Smooth muscle cell (in vitro differentiated cells): ENCODE data around the gene VEGFC. TPM values are rescaled to one million over a fixed set of nuclear protein-coding genes. Genes with fewer than 3 reads are reported as not detected.

Experiments used
- DNase-seq: peaks from one replicate; lab custom pipeline; 2025; ENCODE audit not compliant: unreplicated experiment; lab: John Stamatoyannopoulos, UW
- H2AFZ ChIP-seq: fragments of 200-600 bp; sonication (generic); 2 replicates; pipeline ENCODE4 v1.6.0; 2016; ENCODE audit warnings: antibody characterized with exemption, low read depth, mild to moderate bottlenecking
- H3F3A ChIP-seq: fragments of 200-600 bp; sonication (generic); 2 replicates; pipeline ENCODE4 v1.6.0; 2017; ENCODE audit warnings: antibody characterized with exemption, low read depth
- H3K27ac ChIP-seq: fragments of 200-600 bp; sonication (generic); 2 replicates; pipeline ENCODE4 v1.5.1; 2016; ENCODE audit warnings: low read depth, mild to moderate bottlenecking
- H3K27me3 ChIP-seq: fragments of 200-600 bp; sonication (generic); 2 replicates; pipeline ENCODE4 v1.6.1; 2016; ENCODE audit warnings: low read depth, mild to moderate bottlenecking
- H3K36me3 ChIP-seq: fragments of 200-600 bp; sonication (generic); 2 replicates; pipeline ENCODE4 v1.5.1; 2016; ENCODE audit warnings: low read depth
- H3K4me1 ChIP-seq: fragments of 200-600 bp; sonication (generic); 2 replicates; pipeline ENCODE4 v1.5.1; 2016; ENCODE audit warnings: low read depth
- H3K4me2 ChIP-seq: fragments of 200-600 bp; sonication (generic); 2 replicates; pipeline ENCODE4 v1.6.0; 2016; ENCODE audit warnings: mild to moderate bottlenecking
- H3K4me3 ChIP-seq: fragments of 200-600 bp; sonication (generic); 2 replicates; pipeline ENCODE4 v1.5.1; 2016; ENCODE audit warnings: mild to moderate bottlenecking
- H3K79me2 ChIP-seq: fragments of 200-600 bp; sonication (generic); 2 replicates; pipeline ENCODE4 v1.6.0; 2016; ENCODE audit warnings: low read depth, mild to moderate bottlenecking
- H3K9ac ChIP-seq: fragments of 200-600 bp; sonication (generic); 2 replicates; pipeline ENCODE4 v1.6.0; 2016; ENCODE audit warnings: low read depth
- H3K9me3 ChIP-seq: fragments of 200-600 bp; sonication (generic); replicated peaks from 2 replicates; pipeline ENCODE4 v1.5.1; 2016; ENCODE audit warnings: low read depth
- H4K20me1 ChIP-seq: fragments of 200-600 bp; sonication (generic); 2 replicates; pipeline ENCODE4 v1.6.0; 2016; ENCODE audit warnings: low read depth
- CTCF ChIP-seq: fragments of 200-600 bp; sonication (generic); IDR thresholded peaks from 2 replicates; pipeline ENCODE4 v1.5.1; 2017; ENCODE audit warnings: borderline replicate concordance, mild to moderate bottlenecking, antibody characterized with exemption; ENCODE audit not compliant: insufficient read depth, poor library complexity, severe bottlenecking
- WGBS: methylation state at CpG from one replicate; pipeline ENCODE4 v1.1.7; 2016; ENCODE audit warnings: low lambda C conversion rate; 5-methylcytosine and 5-hydroxymethylcytosine counted together
- polyA plus RNA-seq: library from polyadenylated mRNA; unstranded; fragments of >200 nt; fragmentation: Nextera tagmentation; extraction: Ambion mirVana; gene quantifications from 2 replicates; pipeline ENCODE4 v1.2.1, GENCODE V29; 2016
- total RNA-seq: library from RNA; depleted of rRNA; stranded (reverse); fragments of >200 nt; gene quantifications from 2 replicates; pipeline ENCODE4 v1.2.3, GENCODE V29; 2014

VEGFC gene
- total and polyA plus RNA-seq, 2 experiments from 2014 or later: 26.6 to 30.0 TPM

- Histone ChIP-seq H3K79me2 (peaks cover 80% of the 10 kb centered on the region), H2AFZ (no peak overlapping the region), H3F3A (peaks cover 6% of the 10 kb centered on the region), H3K27ac (no peak overlapping the region), H4K20me1 (peaks cover 91% of the 10 kb centered on the region), H3K36me3 (no peaks in the 10 kb centered on the region), H3K4me1 (no peaks in the 10 kb centered on the region), H3K27me3 (no peaks in the 10 kb centered on the region), H3K4me3 (no peak overlapping the region), H3K4me2 (no peak overlapping the region), H3K9ac (no peak overlapping the region), H3K9me3 (no peaks in the 10 kb centered on the region)
- no peak for TF ChIP-seq CTCF
- WGBS: 68% methylated on average over 2 of the region's 2 CpGs
- DNase-seq: no peak
Measured at GRCh38 chr4:176735300-176735699, 57.4 kb downstream of the VEGFC start.

GRCh38 chr4:176734461-176734860, 58.3 kb downstream of the VEGFC start:
- H3K4me3 ChIP-seq: no peak overlapping the region
- TF ChIP-seq CTCF: no peak
- 84% methylated on average over 4 of the region's 4 CpGs for WGBS
- H4K20me1 ChIP-seq: peaks cover 96% of the 10 kb centered on the region
- H3K79me2 ChIP-seq: peaks cover 81% of the 10 kb centered on the region
- no peaks in the 10 kb centered on the region for H3K9me3 ChIP-seq
- H3K36me3 ChIP-seq: no peaks in the 10 kb centered on the region
- no peak overlapping the region for H3K4me2 ChIP-seq
- peaks cover 8% of the 10 kb centered on the region for H3K4me1 ChIP-seq
- H3F3A ChIP-seq: peaks cover 6% of the 10 kb centered on the region
- no peak for DNase-seq
- H3K27ac ChIP-seq: no peak overlapping the region
- H3K9ac ChIP-seq: no peak overlapping the region
- H2AFZ ChIP-seq: no peak overlapping the region
- no peaks in the 10 kb centered on the region for H3K27me3 ChIP-seq

- H3K4me1 ChIP-seq: peaks cover 8% of the 10 kb centered on the region
- H4K20me1 ChIP-seq: peaks cover 50% of the 10 kb centered on the region
- H3K36me3 ChIP-seq: no peaks in the 10 kb centered on the region
- no peak for TF ChIP-seq CTCF
- DNase-seq: no peak
- peaks cover 46% of the 10 kb centered on the region for H3K79me2 ChIP-seq
- H3K4me3 ChIP-seq: no peak overlapping the region
- no peak overlapping the region for H3K27ac ChIP-seq
- no peak overlapping the region for H2AFZ ChIP-seq
- H3F3A ChIP-seq: peaks cover 6% of the 10 kb centered on the region
- H3K27me3 ChIP-seq: no peaks in the 10 kb centered on the region
- WGBS: 26% methylated on average over 3 of the region's 3 CpGs
- H3K9ac ChIP-seq: no peak overlapping the region
- no peak overlapping the region for H3K4me2 ChIP-seq
- H3K9me3 ChIP-seq: no peaks in the 10 kb centered on the region
Measured at GRCh38 chr4:176729489-176729888, 63.2 kb downstream of the VEGFC start.

GRCh38 chr4:176726803-176727202, 65.9 kb downstream of the VEGFC start:
- no peak for DNase-seq
- no peak for TF ChIP-seq CTCF
- Histone ChIP-seq H3F3A (no peaks in the 10 kb centered on the region), H3K36me3 (no peaks in the 10 kb centered on the region), H3K27ac (peak overlapping the region; percentile 40), H3K9me3 (no peaks in the 10 kb centered on the region), H3K9ac (peak overlapping the region; percentile 1), H3K4me2 (peak overlapping the region; percentile 71), H3K4me3 (peak overlapping the region; percentile 1), H3K27me3 (no peaks in the 10 kb centered on the region), H3K4me1 (peaks cover 8% of the 10 kb centered on the region), H4K20me1 (peaks cover 23% of the 10 kb centered on the region), H2AFZ (peak overlapping the region; percentile 43), H3K79me2 (peaks cover 19% of the 10 kb centered on the region)
- WGBS: 29% methylated on average over 8 of the region's 8 CpGs
